GM11168 (cell line): Measurements from ENCODE around the gene RBPMS2.

Experiments
- in situ Hi-C: fragments of 300-500 bp; cut with MboI; formaldehyde crosslinking; loops from one replicate; pipeline ENCODE4 v1.12.0; 2022; ENCODE audit warnings: low sequenced_read_pairs; ENCODE audit not compliant: unreplicated experiment

RBPMS2 gene

DNA sequence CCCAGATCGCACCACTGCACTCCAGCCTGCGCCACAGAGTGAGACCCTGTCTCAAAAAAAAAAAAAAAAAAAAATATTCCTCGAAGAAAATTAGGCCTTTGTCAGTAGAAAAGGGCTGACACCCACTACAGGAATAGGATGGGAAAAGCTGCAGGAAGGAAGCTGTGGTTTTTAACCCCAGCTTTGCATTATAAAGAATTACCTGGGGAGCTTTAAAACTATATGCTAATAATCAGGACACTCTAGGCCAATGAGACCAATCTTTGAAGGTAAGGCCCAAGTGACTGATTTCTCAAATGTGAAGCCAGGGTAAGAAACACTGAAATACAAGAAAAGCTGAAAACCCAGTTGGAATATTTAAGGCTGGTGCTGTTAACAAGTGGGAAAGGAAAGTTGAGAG lies 74.3 kb downstream of the RBPMS2 start:
- in situ Hi-C loops, result no loop called here

- in situ Hi-C loops, result no loop called here
These were observed 75.5 kb downstream of the RBPMS2 start for GRCh38 chr15:64699751-64700388.

GRCh38 chr15:64698823-64699222 lies 76.6 kb downstream of the RBPMS2 start:
- in situ Hi-C loops, result no loop called here

DNA sequence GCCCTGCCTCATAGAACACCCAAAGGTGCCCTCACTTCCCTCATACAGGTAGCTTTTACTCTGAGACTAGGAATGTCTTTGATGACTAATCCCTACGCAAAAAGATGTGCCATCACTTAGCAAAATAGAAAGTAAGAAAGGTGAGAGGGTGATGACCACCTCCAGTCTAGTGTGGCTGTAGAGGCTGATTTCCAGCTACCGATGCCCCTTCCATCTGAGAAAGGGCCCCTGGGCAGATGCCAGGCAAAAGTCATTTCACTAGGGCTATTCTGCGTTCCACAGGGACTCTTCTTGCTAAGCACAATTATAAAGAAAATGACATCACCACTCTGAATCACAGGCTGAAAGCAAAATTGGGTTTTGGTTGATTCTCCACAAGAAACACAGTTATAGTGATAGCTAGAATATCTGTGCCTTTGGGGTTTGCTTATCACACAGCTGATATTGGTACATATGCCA lies 77.4 kb downstream of the RBPMS2 start:
- in situ Hi-C loops, result no loop called here

DNA sequence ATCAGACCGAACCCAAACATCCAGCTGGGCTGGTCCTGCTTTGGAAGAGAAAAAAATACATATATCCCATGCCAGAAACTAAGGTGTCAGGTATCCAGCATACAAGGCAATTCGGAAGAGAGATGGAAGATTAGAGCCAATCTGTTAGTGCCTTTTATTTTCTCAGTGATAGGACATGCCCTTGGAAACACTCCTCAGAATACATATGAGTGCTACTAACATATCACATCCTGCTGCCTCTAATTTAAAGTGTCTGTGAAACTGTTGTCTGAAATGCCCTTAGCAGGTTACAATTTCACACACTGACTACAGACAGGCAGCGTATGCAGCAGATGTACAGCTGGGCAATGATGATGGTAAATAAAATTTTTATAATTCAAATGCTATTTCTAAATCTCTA lies 78.9 kb downstream of the RBPMS2 start:
- in situ Hi-C loops, result no loop called here

GRCh38 chr15:64695561-64695992 lies 79.8 kb downstream of the RBPMS2 start:
- in situ Hi-C loops, result no loop called here

- in situ Hi-C loops, result no loop called here
These were observed 80.6 kb downstream of the RBPMS2 start for GRCh38 chr15:64694816-64695215.

- in situ Hi-C loops, result no loop called here
These were observed 82.3 kb downstream of the RBPMS2 start for GRCh38 chr15:64693134-64693533.

GRCh38 chr15:64691896-64692565 lies 83.4 kb downstream of the RBPMS2 start:
- in situ Hi-C loops, result no loop called here

DNA sequence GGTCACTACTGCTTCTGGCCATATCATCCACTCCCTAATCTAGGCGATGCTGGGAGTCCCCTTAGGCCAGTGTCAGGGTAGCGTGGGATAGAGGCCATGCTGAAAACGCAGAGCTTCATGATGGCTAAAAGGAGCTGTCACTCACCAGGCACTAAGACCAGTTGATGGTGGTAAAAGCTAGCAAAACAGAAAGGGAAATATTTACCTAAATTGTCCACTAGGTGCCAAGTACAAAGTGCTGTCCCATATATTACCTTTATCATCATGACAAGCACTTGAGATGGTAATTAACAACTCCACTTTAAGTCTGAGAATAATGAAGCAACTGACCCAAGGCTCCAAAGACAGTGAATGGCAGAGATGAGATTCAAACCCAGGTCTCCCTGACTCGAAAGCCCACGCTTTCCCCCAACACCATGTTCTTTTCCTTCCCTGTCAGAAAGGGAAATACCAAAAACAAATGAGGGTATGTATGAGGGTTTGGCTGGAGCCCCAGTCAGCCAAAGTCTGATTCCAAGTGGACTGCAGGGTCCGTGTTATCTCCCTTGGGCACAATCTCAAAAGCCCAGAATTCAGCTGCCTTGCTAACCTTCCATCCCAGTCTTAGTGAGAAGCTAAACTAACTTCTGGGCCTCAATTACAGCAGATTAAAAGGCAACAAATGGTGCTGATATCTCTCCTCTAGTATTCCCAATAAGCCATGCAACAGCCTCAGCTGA lies 84.7 kb downstream of the RBPMS2 start:
- in situ Hi-C loops, result no loop called here

- in situ Hi-C loops, result no loop called here
These were observed 85.4 kb downstream of the RBPMS2 start for GRCh38 chr15:64690008-64690407.
